NB4 (cell line): ENCODE results near the gene APH1B.

Experiments used
- CTCF ChIP-seq: IDR thresholded peaks from one replicate; pipeline ENCODE4 v1.5.1; 2012; ENCODE audit warnings: low read depth, low read length
- MAX ChIP-seq: IDR thresholded peaks from 2 replicates; pipeline ENCODE4 v1.6.1; 2011; ENCODE audit warnings: low read depth, low read length
- MYC ChIP-seq: IDR thresholded peaks from 2 replicates; pipeline ENCODE4 v1.6.1; 2011; ENCODE audit warnings: low read depth, low read length
- POLR2A ChIP-seq: IDR thresholded peaks from 2 replicates; pipeline ENCODE4 v1.6.1; 2011; ENCODE audit warnings: mild to moderate bottlenecking; ENCODE audit not compliant: insufficient read length; ENCODE audit errors: extremely low read depth

- TF ChIP-seq CTCF (no peak), POLR2A (no peak), MYC (no peak), MAX (no peak)
Observed at GRCh38 chr15:63318344-63318743, 40.9 kb downstream of the APH1B start.
